Amygdala (tissue), 56 donors: Measurements from ENCODE around the gene KLHDC7B.

Experiments used
- DNase-seq, 56 donors: peaks; one replicate each; lab custom pipeline; 2025; lab: John Stamatoyannopoulos, UW

Gene KLHDC7B

GRCh38 chr22:50583294-50583861 is 37.7 kb downstream of the KLHDC7B start:
- DNase-seq = no peak

GRCh38 chr22:50584106-50585096 is 38.7 kb downstream of the KLHDC7B start:
- no peak for DNase-seq

GRCh38 chr22:50585238-50585637 is 39.5 kb downstream of the KLHDC7B start:
- DNase-seq = no peak

DNA sequence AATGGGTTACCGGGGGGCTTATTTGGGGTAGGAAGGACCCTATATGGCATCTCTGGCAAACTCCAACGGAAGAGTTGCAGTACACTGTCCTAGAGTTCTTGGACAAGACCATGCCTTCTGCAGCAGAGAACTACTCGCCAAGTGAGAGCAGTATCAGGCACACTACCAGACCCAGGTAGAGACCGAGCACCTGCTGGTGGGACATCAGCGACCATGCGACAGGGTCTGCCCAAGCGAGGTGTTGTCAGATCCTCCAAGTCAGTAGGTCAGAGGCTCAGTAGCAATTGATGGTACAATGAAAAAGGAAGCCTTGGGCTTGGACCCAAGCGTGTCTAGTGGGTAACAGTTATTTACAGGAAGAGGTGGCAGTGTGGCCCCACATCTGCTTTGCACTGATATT is 40.1 kb downstream of the KLHDC7B start:
- DNase-seq = no peak

DNA sequence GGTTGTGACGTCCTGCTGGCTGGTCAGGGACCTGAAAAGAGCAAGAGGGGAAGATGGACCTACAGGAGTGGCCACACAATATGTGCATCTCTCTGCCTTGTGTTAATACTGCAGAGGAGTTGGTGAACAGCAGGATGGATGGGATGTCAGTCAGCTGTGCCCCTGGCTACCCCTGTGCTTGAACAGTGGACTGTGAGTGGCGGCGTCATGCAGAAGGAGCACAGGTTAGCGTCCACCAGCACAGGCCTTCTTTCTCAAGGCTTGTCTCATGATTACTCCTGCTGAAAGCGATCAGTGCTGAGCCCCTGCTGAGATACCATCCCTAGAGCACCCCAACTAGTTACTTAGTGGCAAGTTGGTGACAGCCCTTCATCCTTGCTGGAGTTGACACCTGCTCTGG is 40.7 kb downstream of the KLHDC7B start:
- DNase-seq = no peak

- DNase-seq = no peak
These were observed 41.7 kb downstream of the KLHDC7B start for GRCh38 chr22:50587407-50587806.

GRCh38 chr22:50595189-50595588 is 49.5 kb downstream of the KLHDC7B start:
- DNase-seq = no peak

GRCh38 chr22:50597097-50597496 is 51.4 kb downstream of the KLHDC7B start:
- no peak for DNase-seq

GRCh38 chr22:50599816-50600455 is 54.2 kb downstream of the KLHDC7B start:
- DNase-seq = peak in 12 of 56 donors; percentile 21 to 50 (median 32)

GRCh38 chr22:50600538-50600937 is 54.8 kb downstream of the KLHDC7B start, which contains the start of gene MAPK8IP2:
TSS of gene MAPK8IP2 (plus strand) at chr22:50600793. CDS start at chr22:50600819, 26 bp downstream.
- peak in 4 of 56 donors; percentile 22 to 51 (median 35) for DNase-seq
